Osteoblast (primary cell): ENCODE measurements around the gene RASGRP4. TPM values are rescaled to one million over a fixed set of nuclear protein-coding genes. Genes with fewer than 3 reads are reported as not detected.

Source experiments
- DNase-seq: peaks from one replicate; pipeline ENCODE4 v3.0.0; 2011; ENCODE audit warnings: low spot score, mixed read lengths; ENCODE audit not compliant: insufficient read length; ENCODE audit errors: missing footprints
- H2AFZ ChIP-seq: 2 replicates; pipeline ENCODE4 v1.6.0; 2011; ENCODE audit warnings: mild to moderate bottlenecking, low read length
- H3K27ac ChIP-seq: 2 replicates; pipeline ENCODE4 v1.5.1; 2011; ENCODE audit warnings: mild to moderate bottlenecking, low read depth, low read length, moderate library complexity
- H3K27me3 ChIP-seq: 2 replicates; pipeline ENCODE4 v1.6.0; 2012; ENCODE audit warnings: mild to moderate bottlenecking, control low read depth, inconsistent platforms, low read length, moderate library complexity; ENCODE audit not compliant: insufficient read depth
- H3K36me3 ChIP-seq: 2 replicates; pipeline ENCODE4 v1.5.1; 2011; ENCODE audit warnings: mild to moderate bottlenecking, low read length, control low read depth, moderate library complexity; ENCODE audit not compliant: insufficient read depth
- H3K4me1 ChIP-seq: 2 replicates; pipeline ENCODE4 v1.5.1; 2011; ENCODE audit warnings: mild to moderate bottlenecking, low read length, control low read depth, moderate library complexity; ENCODE audit not compliant: insufficient read depth
- H3K4me2 ChIP-seq: 2 replicates; pipeline ENCODE4 v1.6.0; 2011; ENCODE audit warnings: mild to moderate bottlenecking, low read length; ENCODE audit not compliant: insufficient read depth
- H3K4me3 ChIP-seq: fragments of 200-600 bp; sonication (generic); 3 replicates; pipeline ENCODE4 v1.5.1; 2012; ENCODE audit warnings: mild to moderate bottlenecking, low read length, inconsistent platforms; ENCODE audit not compliant: insufficient read depth
- H3K79me2 ChIP-seq: 2 replicates; pipeline ENCODE4 v1.6.0; 2012; ENCODE audit warnings: mild to moderate bottlenecking, low read length, control low read depth, inconsistent platforms; ENCODE audit not compliant: insufficient read depth
- H3K9me3 ChIP-seq: 2 replicates; pipeline ENCODE4 v1.5.1; 2011; ENCODE audit warnings: low read depth, low read length, control low read depth
- H4K20me1 ChIP-seq: 2 replicates; pipeline ENCODE4 v1.6.0; 2012; ENCODE audit warnings: mild to moderate bottlenecking, low read length, control low read depth; ENCODE audit not compliant: insufficient read depth
- CTCF ChIP-seq: IDR thresholded peaks from 2 replicates; pipeline ENCODE4 v1.5.1; 2011; ENCODE audit warnings: mild to moderate bottlenecking, low read depth, low read length, moderate library complexity; ENCODE audit errors: extremely low read depth
- total RNA-seq: library from RNA; depleted of rRNA; stranded (reverse); fragments of >200 nt; gene quantifications from 2 replicates; pipeline ENCODE4 v1.2.3, GENCODE V29; 2012

Gene RASGRP4
- total RNA-seq, 1 donor: not detected

GRCh38 chr19:38400361-38400760 is 25.7 kb downstream of the RASGRP4 start:
- Histone ChIP-seq H4K20me1 (peaks cover 4% of the 10 kb centered on the region), H3K4me2 (no peak overlapping the region), H3K9me3 (no peaks in the 10 kb centered on the region), H3K4me3 (no peak overlapping the region), H3K79me2 (no peaks in the 10 kb centered on the region), H3K27me3 (no peaks in the 10 kb centered on the region), H3K36me3 (peaks cover 14% of the 10 kb centered on the region), H2AFZ (no peak overlapping the region), H3K27ac (no peak overlapping the region), H3K4me1 (peaks cover 4% of the 10 kb centered on the region)
- DNase-seq: peak; percentile 19
- no peak for TF ChIP-seq CTCF

GRCh38 chr19:38399537-38399936 is 26.5 kb downstream of the RASGRP4 start:
- no peak overlapping the region for H3K4me3 ChIP-seq
- H4K20me1 ChIP-seq: peaks cover 9% of the 10 kb centered on the region
- H3K27ac ChIP-seq: no peak overlapping the region
- peaks cover 15% of the 10 kb centered on the region for H3K36me3 ChIP-seq
- H3K4me1 ChIP-seq: peaks cover 4% of the 10 kb centered on the region
- H3K4me2 ChIP-seq: no peak overlapping the region
- DNase-seq: no peak
- H3K9me3 ChIP-seq: no peaks in the 10 kb centered on the region
- H2AFZ ChIP-seq: no peak overlapping the region
- no peak for TF ChIP-seq CTCF
- no peaks in the 10 kb centered on the region for H3K27me3 ChIP-seq
- H3K79me2 ChIP-seq: no peaks in the 10 kb centered on the region

GRCh38 chr19:38399081-38399480 is 26.9 kb downstream of the RASGRP4 start:
- Histone ChIP-seq H3K4me2 (no peak overlapping the region), H3K27ac (no peak overlapping the region), H3K4me1 (peaks cover 4% of the 10 kb centered on the region), H3K36me3 (peaks cover 19% of the 10 kb centered on the region), H3K4me3 (no peak overlapping the region), H3K27me3 (no peaks in the 10 kb centered on the region), H2AFZ (no peak overlapping the region), H4K20me1 (peaks cover 9% of the 10 kb centered on the region), H3K9me3 (no peaks in the 10 kb centered on the region), H3K79me2 (no peaks in the 10 kb centered on the region)
- no peak for TF ChIP-seq CTCF
- DNase-seq: peak; percentile 75

GRCh38 chr19:38395381-38396114 is 30.5 kb downstream of the RASGRP4 start:
- H2AFZ ChIP-seq: no peak overlapping the region
- peaks cover 14% of the 10 kb centered on the region for H3K4me1 ChIP-seq
- H3K27me3 ChIP-seq: no peaks in the 10 kb centered on the region
- H3K27ac ChIP-seq: no peak overlapping the region
- H4K20me1 ChIP-seq: peaks cover 17% of the 10 kb centered on the region
- no peak overlapping the region for H3K4me2 ChIP-seq
- no peaks in the 10 kb centered on the region for H3K9me3 ChIP-seq
- no peak for TF ChIP-seq CTCF
- no peak overlapping the region for H3K4me3 ChIP-seq
- H3K79me2 ChIP-seq: peaks cover 6% of the 10 kb centered on the region
- H3K36me3 ChIP-seq: peaks cover 43% of the 10 kb centered on the region
- DNase-seq: peak; percentile 39
